HG03521 (cell line): Measurements from ENCODE around the gene NALCN.

ENCODE experiments used
- ATAC-seq: cut with Tn5 transposase; IDR thresholded peaks from one replicate; pipeline ENCODE4 v1.9.1; 2021; ENCODE audit warnings: mild to moderate bottlenecking, moderate library complexity; ENCODE audit not compliant: unreplicated experiment

Gene NALCN

GRCh38 chr13:101415358-101416174, 742 bp downstream of the NALCN start:
- no peak for ATAC-seq

DNA sequence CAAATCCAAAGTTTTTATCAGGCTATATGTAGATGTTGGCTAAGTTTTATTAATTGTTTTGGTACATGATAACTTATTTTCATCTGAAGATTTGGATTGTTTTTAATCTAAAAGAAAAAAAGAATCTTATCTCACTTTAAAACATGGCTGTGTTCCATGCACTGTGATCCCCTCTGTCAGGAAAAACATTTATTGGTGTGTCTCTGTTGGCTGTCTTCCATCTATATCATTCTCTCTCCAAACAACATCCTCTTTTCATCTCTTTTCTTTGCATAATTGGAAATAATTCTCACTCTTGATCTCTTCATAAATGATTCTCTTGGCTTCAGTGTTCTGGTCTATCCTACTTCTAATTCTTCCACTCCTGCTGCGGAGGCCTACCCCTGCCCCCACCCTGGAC, 4.2 kb downstream of the NALCN start:
- no peak for ATAC-seq

DNA sequence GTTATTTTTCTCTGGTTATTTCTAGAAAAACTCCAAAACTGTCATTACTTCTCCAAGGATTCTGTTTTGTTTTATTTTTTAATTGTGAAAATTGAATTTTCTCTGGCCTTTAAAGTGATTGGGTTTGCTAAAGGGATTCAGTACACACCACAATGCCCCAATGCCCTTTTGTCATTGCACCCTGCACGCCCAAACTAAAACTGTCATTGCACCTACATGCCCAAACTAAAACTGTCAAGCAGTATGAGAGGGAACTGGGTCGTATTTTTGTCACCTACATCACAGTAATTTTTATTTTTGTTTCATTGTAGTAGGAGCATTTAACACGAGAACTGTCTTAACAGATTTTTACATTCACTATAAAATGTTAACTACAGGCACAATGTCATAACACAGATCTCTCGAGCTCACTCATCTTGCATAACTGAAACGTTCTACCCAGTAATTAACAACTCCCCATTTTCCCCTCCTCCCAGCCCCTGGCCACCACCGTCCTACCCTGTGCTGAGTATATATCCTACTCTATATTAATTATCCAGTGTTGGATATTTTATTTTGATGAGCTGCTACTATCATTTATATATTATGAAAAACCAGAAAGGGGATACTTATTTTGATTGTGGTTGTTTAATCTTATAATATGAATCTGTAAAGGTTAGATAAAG, 7.2 kb downstream of the NALCN start:
- ATAC-seq, result no peak

GRCh38 chr13:101408154-101408553, 8.2 kb downstream of the NALCN start:
- no peak for ATAC-seq

GRCh38 chr13:101406791-101407190, 9.5 kb downstream of the NALCN start:
- ATAC-seq, result no peak

DNA sequence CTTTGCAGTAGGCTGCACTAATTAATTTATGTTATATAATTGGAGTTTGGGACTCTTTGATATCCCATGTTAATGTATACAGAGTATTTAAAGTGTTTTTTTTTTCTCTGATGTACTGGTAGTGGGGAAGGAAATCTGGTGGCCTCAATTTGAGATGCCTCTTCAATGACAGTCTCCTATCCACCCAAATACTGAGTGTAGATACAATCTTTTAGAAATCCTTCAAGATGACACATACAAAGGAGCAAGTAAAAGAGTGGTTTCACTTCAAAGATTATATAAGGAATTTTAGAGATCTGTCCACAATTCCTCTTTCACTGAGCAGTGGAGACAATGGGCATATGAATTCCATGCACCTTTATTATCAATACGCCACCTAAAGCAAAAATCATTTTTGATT, 15.1 kb downstream of the NALCN start:
- ATAC-seq, result no peak

DNA sequence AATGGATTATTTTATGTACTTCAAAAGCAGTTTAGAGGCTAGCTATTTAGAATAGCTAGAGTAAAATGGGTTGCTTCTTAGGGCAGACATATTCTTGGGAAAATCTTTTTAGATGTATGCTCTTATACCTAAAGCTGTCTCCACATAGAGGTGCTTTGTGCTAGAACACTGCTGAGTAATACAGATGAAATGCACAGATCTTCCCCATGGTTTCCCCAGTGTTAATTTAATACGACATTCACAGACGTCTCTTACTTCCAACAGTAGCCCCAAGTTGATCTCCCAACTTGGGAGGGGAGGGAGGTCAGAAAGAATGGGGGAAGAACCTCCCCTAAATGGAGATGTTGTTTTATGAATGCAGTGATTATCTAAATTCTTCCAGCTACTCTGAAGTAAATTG, 16.9 kb downstream of the NALCN start:
- no peak for ATAC-seq

- ATAC-seq, result no peak
These were observed 17.4 kb downstream of the NALCN start for GRCh38 chr13:101398920-101399319.

GRCh38 chr13:101398191-101398590, 18.1 kb downstream of the NALCN start:
- ATAC-seq, result no peak

DNA sequence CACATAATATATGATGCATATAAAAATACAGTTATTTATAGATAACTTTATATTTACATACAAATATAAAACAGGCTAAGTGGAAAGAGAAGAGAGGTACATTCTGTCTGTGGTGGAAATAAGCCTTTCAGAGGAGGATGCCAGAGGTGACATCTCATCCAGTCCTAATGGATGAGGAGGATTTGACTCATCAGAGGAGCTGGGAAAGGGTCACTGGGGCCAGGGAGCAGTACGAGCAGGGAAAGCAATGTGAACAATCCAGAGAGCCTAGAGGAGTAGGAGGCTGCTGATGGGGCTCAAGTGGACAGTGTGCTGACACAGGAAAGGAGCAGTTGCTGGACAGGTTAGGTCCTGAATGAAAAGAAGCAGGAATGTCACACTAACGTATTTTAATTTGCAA, 18.6 kb downstream of the NALCN start:
- no peak for ATAC-seq

DNA sequence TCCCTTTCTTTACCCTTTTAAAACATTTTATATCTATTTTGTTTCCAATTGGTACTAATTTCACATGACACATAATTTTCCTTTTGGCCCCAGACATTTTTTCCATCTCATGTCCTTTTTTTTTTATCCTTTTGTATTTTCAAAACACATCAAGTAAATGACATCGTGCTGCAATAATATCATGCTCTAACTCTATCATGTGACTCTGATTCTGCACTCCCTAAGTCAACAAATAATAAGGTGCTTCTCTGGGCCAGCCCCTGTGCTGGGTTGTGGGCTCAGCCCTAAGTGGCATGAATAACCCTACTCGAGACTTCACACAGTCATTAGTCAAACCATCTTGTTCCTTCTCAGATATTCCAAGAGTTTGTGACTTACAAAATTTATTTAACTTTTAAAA, 21.7 kb downstream of the NALCN start:
- ATAC-seq, result no peak

DNA sequence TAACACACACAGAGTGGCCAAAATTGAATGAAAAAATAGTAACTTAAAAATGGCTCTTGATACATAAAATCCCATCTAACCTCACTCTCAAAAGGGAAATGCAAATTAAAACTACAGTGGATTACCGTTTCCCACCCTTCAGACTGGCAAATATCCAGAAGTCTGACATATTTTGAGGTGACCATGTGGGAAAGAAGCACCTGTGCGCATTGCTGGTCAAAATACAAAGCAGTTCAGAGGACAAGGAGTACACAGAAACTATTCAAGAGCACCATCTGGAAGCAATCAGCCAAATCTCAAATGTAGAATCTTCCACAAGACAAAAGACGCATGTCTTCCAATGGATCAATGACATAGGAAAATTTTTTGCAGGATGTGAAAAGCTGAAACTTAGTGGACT, 23.2 kb downstream of the NALCN start:
- ATAC-seq, result no peak

- ATAC-seq, result no peak
These were observed 25.8 kb downstream of the NALCN start for GRCh38 chr13:101390461-101390860.

- no peak for ATAC-seq
These were observed 31.4 kb downstream of the NALCN start for GRCh38 chr13:101384929-101385328.

GRCh38 chr13:101383595-101383994, 32.7 kb downstream of the NALCN start:
- ATAC-seq, result no peak

DNA sequence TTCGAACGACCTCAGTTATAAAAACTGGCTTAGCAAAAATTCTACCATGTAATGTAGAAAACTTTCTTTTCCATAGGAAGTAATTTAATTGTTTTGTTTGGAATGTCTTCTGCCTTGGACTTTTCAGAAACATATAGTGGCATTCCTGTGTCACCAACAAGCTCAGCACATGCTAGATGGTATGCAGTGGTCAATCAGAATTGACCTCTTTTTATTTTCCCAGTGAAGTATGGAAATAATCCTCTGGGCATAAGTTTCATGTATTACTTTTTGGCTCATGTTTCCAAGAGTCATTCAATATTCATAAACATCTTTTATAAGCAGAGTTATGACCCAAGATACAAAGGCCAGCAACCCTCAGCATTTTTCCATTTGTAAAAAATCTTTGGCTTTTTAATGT, 33.6 kb downstream of the NALCN start:
- ATAC-seq, result no peak

DNA sequence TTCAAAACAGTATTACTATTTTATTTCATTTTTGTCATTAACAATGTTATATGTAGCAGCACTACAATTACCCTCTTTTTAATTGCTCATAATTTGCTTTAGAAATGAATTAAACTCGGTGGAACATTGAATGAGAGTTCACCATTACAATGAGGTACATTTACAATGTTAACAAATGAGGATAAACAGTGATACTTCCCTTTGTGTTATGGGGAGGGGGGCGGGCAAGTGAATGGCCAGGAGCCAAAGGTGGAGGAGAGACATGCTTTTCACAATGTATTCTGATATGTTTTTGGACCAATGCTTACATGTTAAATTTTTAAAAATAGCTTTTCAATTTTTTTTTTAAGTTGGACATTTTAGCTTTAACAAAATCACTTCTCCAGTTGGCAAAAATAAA, 34.2 kb downstream of the NALCN start:
- no peak for ATAC-seq

DNA sequence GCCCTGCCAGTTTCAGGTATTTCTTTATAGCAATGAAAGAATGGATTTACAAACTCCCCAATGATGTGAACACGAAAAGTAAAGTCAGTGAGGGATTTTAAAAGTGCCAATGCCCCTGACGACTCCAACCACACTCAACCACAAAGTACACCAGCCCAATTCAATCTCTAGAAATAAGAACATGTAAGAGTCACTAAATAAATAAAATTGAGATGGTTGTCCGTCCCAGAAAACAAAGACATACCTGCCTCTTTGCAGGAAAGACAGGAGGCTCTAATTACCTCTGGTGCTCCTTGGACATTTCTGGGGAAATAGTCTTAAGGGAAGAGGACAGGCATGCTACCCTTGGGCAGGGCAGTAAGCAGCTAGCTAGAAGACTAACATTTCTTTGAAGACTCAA, 55.8 kb downstream of the NALCN start:
- no peak for ATAC-seq

- no peak for ATAC-seq
These were observed 61.4 kb downstream of the NALCN start for GRCh38 chr13:101354895-101355294.

GRCh38 chr13:101346942-101347728, 69.2 kb downstream of the NALCN start:
- ATAC-seq, result no peak

GRCh38 chr13:101346161-101346560, 70.1 kb downstream of the NALCN start:
- ATAC-seq, result no peak
